Esophagus squamous epithelium (tissue), 4 donors: ENCODE results near the gene CACNA1D.

ENCODE experiments used
- POLR2A ChIP-seq, 4 donors: fragments of 450-650 bp; IDR thresholded peaks; one replicate each; pipeline ENCODE4 v1.6.1; 2017; ENCODE audit warnings: antibody characterized with exemption in 4 of 4, mild to moderate bottlenecking in 4 of 4, moderate library complexity in 3 of 4
- TF ChIP-seq, protein P1 (sequence below), 6 experiments: fragments of 450-650 bp in 4 of 6; fragments of 200-600 bp in 2 of 6; sonication (generic) in 2 of 6; IDR thresholded peaks; one replicate each; pipeline ENCODE4 v1.5.1; 2016 to 2019; ENCODE audit warnings: antibody characterized with exemption in 6 of 6, mild to moderate bottlenecking in 4 of 6, moderate library complexity in 4 of 6

DNA sequence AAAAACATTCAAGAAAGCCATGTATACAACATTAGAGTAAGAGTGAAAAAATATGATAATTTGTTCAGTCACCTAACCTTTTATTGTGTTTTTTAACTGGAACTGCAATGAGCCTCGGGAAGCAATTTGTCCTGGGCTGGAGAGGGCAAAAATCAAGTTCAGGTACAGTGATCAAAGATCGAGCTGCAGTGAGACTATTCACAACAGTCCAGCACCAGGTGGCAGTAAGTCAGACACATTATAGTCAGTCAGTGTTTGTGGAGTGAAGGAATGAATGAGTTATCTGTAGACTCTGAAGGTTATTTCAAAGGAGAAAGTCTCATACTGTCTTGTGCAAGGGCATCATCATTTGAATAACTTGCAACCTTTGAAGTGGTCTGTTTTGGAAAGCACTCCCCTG, 235.2 kb downstream of the CACNA1D start:
- TF ChIP-seq, protein P1, sequence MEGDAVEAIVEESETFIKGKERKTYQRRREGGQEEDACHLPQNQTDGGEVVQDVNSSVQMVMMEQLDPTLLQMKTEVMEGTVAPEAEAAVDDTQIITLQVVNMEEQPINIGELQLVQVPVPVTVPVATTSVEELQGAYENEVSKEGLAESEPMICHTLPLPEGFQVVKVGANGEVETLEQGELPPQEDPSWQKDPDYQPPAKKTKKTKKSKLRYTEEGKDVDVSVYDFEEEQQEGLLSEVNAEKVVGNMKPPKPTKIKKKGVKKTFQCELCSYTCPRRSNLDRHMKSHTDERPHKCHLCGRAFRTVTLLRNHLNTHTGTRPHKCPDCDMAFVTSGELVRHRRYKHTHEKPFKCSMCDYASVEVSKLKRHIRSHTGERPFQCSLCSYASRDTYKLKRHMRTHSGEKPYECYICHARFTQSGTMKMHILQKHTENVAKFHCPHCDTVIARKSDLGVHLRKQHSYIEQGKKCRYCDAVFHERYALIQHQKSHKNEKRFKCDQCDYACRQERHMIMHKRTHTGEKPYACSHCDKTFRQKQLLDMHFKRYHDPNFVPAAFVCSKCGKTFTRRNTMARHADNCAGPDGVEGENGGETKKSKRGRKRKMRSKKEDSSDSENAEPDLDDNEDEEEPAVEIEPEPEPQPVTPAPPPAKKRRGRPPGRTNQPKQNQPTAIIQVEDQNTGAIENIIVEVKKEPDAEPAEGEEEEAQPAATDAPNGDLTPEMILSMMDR (IDR thresholded peaks at IDR 0.05): peak in 1 of 6 experiments; percentile 26
- TF ChIP-seq POLR2A (IDR thresholded peaks at IDR 0.05): no peak
